Stimulated activated CD8-positive, alpha-beta memory T cell treated with anti-CD3 and anti-CD28 coated beads, Interleukin-15, amount 100 ng/mL, for 48 hours (primary cell): ENCODE results near the gene CERS4.
"Not testable (repeated sequence)": the region's sequence is repeated elsewhere in the genome, so short reads cannot be mapped to it uniquely, and the experiment has no call there.

Source experiments
- DNase-seq, 2 donors: peaks; one replicate each; pipeline ENCODE4 v3.0.0-alpha.2; 2020; ENCODE audit warnings: low read depth in 2 of 2

Gene CERS4

GRCh38 chr19:8209462-8210378 lies 550 bp downstream of the CERS4 start:
- DNase-seq = peak; percentile 61 to 65

DNA sequence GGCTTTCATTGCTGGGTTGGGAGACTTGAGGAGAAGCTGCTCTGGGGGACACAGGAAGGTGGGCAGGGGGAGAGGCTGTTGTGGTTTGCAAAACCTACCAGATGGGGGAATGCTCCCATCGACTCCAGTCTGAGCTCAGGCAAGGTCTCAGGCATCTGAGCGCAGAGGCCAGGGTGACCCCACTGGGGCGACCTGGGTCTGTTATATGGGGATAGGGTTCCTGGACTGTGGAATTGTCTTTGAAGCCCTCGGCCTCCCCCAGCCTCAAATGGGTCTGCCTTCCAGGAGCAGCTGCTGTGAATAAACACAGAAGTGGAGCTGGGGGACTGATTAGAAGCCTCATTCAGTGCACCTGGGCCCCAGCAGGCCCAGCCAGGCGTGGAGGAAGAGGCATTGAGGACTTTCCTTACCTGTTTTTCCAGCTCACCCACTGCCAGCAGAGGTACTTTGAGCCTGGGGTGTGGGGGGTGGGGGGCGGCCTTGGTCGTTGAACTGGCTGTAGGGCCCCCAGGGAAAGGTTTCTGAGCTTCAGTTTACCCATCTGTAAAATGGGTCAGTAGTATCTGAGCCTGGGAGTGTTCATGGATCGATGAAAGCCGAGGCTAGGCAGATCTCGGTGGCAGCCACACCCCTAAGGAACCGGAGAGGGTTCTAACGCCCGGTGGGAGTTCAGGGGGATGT lies 1.4 kb downstream of the CERS4 start:
- DNase-seq = no peak

DNA sequence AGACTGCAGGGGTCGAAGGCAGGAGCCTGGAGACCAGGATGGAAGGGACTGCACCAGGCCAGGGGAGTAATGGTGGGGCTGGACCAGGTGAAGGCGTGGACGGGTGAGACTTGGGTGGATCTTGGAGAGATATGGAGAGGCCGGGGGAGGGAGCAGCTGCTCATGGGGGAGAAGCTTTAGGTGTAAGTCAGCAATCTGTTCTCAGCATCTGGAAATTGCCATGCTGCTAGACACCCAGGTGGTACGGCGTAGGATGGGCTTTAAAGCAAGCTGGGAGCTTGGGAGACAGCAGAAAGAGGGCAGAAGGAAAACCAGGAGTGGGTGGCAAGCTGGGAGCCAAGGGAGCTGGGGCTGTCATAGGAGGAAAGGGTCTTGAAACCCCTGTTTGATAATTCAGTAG lies 3.0 kb downstream of the CERS4 start:
- DNase-seq = no peak

DNA sequence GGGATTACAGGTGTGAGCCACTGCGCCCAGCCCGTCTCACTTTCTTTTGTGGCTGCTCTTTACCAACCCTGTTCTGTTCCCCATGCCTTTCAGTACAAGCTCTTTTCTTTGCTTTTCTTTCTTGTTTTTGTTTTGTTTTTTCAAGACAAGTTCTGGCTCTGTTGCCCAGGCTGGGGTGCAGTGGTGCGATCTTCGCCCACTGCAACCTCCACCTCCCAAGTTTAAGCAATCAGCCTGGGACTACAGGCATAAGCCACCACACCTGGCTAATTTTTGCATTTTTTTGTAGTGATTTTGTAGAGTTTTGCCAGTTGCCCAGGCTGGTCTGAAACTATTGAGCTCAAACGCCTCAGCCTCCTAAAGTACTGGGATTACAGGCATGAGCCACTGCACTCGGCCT lies 3.7 kb downstream of the CERS4 start:
- DNase-seq = no peak

GRCh38 chr19:8213827-8214672 lies 4.9 kb downstream of the CERS4 start:
- no peak for DNase-seq

DNA sequence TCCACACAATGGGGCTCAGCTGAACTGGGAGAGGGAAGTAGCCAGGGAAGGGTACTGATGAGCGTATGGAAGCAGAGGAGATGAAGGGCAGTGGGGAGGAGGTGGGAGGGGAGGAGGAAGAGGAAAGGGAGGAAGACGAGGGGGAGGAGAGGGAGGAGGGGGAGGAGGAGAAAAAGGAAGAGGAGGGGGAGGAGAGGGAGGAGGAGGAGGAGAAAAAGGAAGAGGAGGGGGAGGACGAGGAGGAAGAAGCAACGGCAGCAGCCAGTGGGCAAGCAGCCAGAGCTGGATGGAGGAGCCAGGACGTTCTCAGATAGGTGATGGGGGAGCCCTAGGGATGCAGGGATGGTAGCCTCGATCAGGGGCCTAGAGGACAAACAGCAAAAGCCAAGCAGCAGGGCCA lies 5.6 kb downstream of the CERS4 start:
- no peak for DNase-seq

- no peak for DNase-seq
Observed at GRCh38 chr19:8215783-8216182, 6.6 kb downstream of the CERS4 start.

DNA sequence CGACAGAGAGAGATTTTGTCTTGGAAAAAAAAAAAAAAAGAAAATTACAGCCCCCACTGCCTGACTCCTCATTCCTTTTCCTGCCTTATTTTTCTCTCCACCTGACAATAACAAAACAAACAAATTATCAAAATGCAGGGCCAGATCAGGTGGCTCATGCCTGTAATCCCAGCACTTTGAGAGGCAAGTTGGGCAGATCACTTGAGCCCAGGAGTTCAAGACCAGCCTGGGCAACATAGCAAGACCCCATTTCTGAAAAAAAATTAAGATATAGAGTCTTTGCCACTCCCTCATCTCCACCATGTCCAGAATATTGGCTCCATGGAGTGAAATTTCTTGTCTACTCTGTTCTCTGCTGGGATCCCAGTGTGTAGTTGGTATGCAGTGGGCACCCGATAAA lies 7.2 kb downstream of the CERS4 start:
- DNase-seq = no peak

DNA sequence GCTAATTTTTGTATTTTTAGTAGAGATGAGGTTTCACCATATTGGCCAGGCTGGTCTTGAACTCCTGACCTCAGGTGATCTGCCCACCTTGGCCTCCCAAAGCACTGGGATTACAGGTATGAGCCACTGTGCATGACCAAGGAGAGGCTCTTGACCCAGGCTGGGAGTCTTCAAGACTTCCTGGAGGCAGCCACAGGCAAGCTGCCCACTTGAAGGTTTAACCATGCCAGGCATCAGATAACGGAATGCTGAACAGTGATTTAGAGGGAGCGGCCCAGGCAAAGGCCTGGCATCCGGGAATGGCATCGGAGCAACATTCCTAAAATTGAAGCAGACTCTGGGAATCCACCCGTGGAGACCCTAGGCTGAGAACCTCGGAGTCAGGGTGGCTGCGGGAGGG lies 9.0 kb downstream of the CERS4 start:
- not testable (repeated sequence) for DNase-seq

GRCh38 chr19:8220481-8220880 lies 11.3 kb downstream of the CERS4 start:
- no peak for DNase-seq

GRCh38 chr19:8221161-8221560 lies 12.0 kb downstream of the CERS4 start:
- no peak for DNase-seq

GRCh38 chr19:8223442-8223841 lies 14.3 kb downstream of the CERS4 start:
- not testable (repeated sequence) for DNase-seq

GRCh38 chr19:8224394-8225145 lies 15.4 kb downstream of the CERS4 start:
- no peak for DNase-seq

- DNase-seq = no peak
Observed at GRCh38 chr19:8231073-8231604, 22.0 kb downstream of the CERS4 start.

GRCh38 chr19:8233370-8233769 lies 24.2 kb downstream of the CERS4 start:
- DNase-seq = no peak

- DNase-seq = no peak
Observed at GRCh38 chr19:8237026-8237425, 27.9 kb downstream of the CERS4 start.

DNA sequence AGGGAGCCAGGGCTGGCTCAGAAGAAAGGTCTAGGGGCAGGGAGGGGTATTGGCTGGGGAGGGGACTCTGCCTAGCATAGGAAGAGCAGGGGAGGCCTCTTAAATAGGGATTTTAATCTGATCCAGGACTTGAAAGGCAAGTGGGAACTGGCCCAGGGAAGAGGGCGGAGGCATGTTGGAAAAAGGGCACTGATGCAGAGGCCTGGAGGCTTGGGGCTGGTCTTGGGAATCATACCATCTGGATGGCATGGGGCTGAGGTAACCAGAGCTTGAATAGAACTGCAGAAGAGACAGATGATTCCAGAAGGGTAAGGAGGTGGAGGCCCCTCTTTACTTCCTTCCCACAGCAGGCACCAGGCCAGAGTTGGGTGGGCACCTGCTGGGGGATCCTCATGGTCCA lies 29.1 kb downstream of the CERS4 start:
- no peak for DNase-seq

DNA sequence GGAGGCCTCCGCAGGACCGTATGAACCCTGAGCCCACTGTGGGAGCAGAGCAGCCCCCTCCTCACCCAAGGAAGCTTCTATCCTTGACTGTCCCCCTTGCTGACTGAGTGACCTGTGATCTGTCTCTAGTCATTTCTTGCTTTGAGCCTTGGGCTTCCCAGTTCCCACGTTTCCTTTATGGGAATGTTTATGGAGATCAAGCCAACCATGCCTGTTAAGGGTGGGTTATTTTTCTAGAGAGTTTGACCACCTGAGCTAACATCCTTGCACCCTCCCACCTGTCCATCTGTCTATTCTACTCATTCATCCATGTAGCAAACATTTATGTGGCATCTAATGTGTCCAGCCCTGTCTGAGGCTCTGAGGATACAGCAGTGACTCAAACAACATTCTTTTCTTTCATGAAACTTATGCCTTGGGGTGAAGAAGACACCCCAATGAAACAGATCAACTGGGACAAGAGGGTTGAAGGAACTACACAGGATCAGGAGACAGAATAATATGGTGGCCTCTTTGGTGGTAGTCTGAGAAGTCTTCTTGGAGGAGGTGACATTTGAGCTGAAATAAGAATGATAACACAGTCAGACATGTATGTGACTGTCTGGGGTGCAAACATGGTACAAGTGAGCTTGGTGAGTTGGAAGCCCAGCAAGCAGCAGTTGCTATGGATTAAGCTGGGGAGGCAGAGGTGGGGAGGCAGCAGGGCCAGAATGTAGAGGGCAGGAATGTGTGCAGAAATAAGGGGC lies 30.5 kb downstream of the CERS4 start:
- no peak for DNase-seq

DNA sequence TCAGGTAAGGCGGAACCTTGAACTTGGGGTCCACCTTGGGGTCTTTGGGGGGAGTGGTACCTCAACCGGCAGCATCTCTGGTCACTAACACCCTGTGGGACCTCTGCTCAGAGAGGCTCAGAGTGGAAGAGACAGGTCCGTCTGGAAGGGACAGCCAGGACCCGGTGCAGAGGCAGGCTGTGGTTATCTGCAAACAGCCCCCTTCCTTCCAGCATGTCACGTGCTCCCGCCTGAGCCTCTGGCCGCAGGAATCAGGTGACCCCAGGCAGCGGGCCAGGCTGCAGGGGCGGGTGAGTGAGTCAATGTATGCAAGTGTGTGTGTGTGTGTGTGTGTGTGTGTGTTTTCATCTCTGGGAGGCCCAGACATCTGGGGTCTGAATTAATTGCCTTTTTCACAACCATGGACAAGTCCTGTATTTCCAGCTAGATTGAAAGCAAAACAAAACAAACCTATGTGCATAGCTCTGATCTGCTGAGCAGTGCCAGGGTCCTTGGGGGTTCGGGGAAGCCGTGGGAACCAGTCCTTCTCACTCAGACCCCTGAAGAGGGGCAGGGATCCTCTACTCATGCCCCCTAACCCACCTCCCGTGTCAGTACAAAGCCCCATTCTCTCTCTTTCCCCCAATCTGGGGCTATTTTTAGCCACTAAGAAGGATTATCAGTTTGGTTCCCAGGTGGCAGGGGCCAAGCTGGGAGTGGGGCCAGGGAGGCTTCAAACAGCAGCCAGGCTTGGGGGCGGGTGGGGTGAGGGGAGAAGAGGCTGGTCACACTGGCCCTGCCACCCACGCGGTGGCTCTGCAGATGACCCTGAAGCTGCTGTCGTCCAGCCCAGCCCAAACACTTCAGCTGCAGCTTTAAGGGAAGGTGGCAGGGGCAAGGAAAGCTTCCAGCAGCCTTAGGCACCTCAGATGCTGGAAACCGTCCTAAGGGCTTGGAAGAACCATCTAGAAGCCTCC lies 31.4 kb downstream of the CERS4 start:
- peak; percentile 51 to 65 for DNase-seq
